Caco-2 (cell line): ENCODE measurements around the gene RECK. TPM values are rescaled to one million over a fixed set of nuclear protein-coding genes. Genes with fewer than 3 reads are reported as not detected.
"Not testable (repeated sequence)": the region's sequence is repeated elsewhere in the genome, so short reads cannot be mapped to it uniquely, and the experiment has no call there.

Experiments used
- BruUV-seq: library from RNA; stranded (reverse); fragments of 400-500 nt; replicated peaks from 2 replicates; lab custom pipeline; 2021; lab: Mats Ljungman, UMichigan
- CTCF ChIA-PET: fragments of 300-600 bp; sonication (Branson Sonifier 250); formaldehyde crosslinking; loops from one replicate; lab custom pipeline; 2022; ENCODE audit warnings: antibody characterized with exemption; lab: Charles Lee
- POLR2A ChIA-PET: fragments of 300-600 bp; sonication (Branson Sonifier 250); formaldehyde crosslinking; loops from one replicate; lab custom pipeline; 2022; ENCODE audit warnings: antibody characterized with exemption; lab: Charles Lee
- DNase-seq, 2 experiments: peaks; one replicate each; pipeline versions ENCODE4 v3.0.0 to v3.0.0-alpha.2; 2020 to 2022
- H3K27me3 ChIP-seq: replicated peaks from 2 replicates; pipeline ENCODE4 v1.6.0; 2011; ENCODE audit warnings: low read length; ENCODE audit not compliant: control insufficient read depth, insufficient read depth
- H3K36me3 ChIP-seq: 2 replicates; pipeline ENCODE4 v1.5.1; 2011; ENCODE audit warnings: low read length; ENCODE audit not compliant: control insufficient read depth, insufficient read depth
- H3K4me1 ChIP-seq: fragments of 250-450 bp; sonication (Bioruptor Pico); 2 replicates; pipeline ENCODE4 v1.5.1; 2020; ENCODE audit warnings: mild to moderate bottlenecking
- H3K4me3 ChIP-seq: 2 replicates; pipeline ENCODE4 v1.5.1; 2011; ENCODE audit warnings: low read depth, mild to moderate bottlenecking, control low read depth, low read length
- H3K9me3 ChIP-seq: fragments of 250-450 bp; sonication (Bioruptor Pico); 2 replicates; pipeline ENCODE4 v1.5.1; 2020; ENCODE audit warnings: mild to moderate bottlenecking, moderate library complexity
- H3K27ac Mint-ChIP-seq: one replicate; pipeline ENCODE4 v1.8.0; 2022; ENCODE audit warnings: mixed read lengths; ENCODE audit not compliant: unreplicated experiment
- H3K27me3 Mint-ChIP-seq: one replicate; pipeline ENCODE4 v1.8.0; 2022; ENCODE audit warnings: mixed read lengths; ENCODE audit not compliant: insufficient read depth, unreplicated experiment
- H3K36me3 Mint-ChIP-seq: one replicate; pipeline ENCODE4 v1.8.0; 2022; ENCODE audit warnings: mild to moderate bottlenecking, mixed read lengths; ENCODE audit not compliant: insufficient read depth, unreplicated experiment
- H3K4me1 Mint-ChIP-seq: one replicate; pipeline ENCODE4 v1.8.0; 2022; ENCODE audit warnings: low read depth, mixed read lengths; ENCODE audit not compliant: unreplicated experiment
- H3K4me3 Mint-ChIP-seq: one replicate; pipeline ENCODE4 v1.8.0; 2022; ENCODE audit warnings: mild to moderate bottlenecking, moderate library complexity, mixed read lengths; ENCODE audit not compliant: unreplicated experiment
- H3K9me3 Mint-ChIP-seq: one replicate; pipeline ENCODE4 v1.8.0; 2022; ENCODE audit warnings: mixed read lengths; ENCODE audit not compliant: unreplicated experiment
- CTCF ChIP-seq, 2 experiments: fragments of 200-600 bp in 1 of 2; IDR thresholded peaks; 1 replicate in 1 of 2; 2 replicates in 1 of 2; pipeline versions ENCODE4 v1.5.1 to v1.8.0; 2011 to 2022; ENCODE audit warnings: antibody characterized with exemption in 1 of 2, control low read depth in 1 of 2, inconsistent platforms in 1 of 2, low read depth in 1 of 2, low read length in 1 of 2, mild to moderate bottlenecking in 1 of 2, moderate library complexity in 1 of 2; ENCODE audit not compliant: insufficient read depth in 1 of 2, severe bottlenecking in 1 of 2, unreplicated experiment in 1 of 2
- intact Hi-C: fragments of 100-400 bp; cut with micrococcal nuclease; formaldehyde crosslinking; loops from one replicate; pipeline ENCODE4 v1.10.0; 2022; ENCODE audit not compliant: unreplicated experiment
- total RNA-seq: library from RNA; stranded (reverse); gene quantifications from 2 replicates; pipeline ENCODE4 v1.2.3, GENCODE V29; 2022

The RECK gene
- total RNA-seq, 1 experiment from 2014 or later = 1.8 TPM

GRCh38 chr9:36156116-36156515 lies 119.4 kb downstream of the RECK start:
- no peaks in the 10 kb centered on the region for H3K4me1 ChIP-seq
- Mint-ChIP-seq H3K27ac (no peak overlapping the region), H3K4me1 (no peaks in the 10 kb centered on the region), H3K36me3 (no peaks in the 10 kb centered on the region), H3K9me3 (no peaks in the 10 kb centered on the region), H3K27me3 (peaks cover 3% of the 10 kb centered on the region), H3K4me3 (no peak overlapping the region)
- POLR2A ChIA-PET = no interaction called here
- no peaks in the 10 kb centered on the region for H3K36me3 ChIP-seq
- TF ChIP-seq CTCF (IDR thresholded peaks at IDR 0.05; ENCODE audit: insufficient read depth in 1 of 2, low read depth in 1 of 2, low read length in 1 of 2, severe bottlenecking in 1 of 2, unreplicated experiment in 1 of 2) = no peak
- no peak for DNase-seq
- BruUV-seq = no TSS peak
- no peaks in the 10 kb centered on the region for H3K27me3 ChIP-seq
- intact Hi-C loops = no loop called here
- CTCF ChIA-PET = no interaction called here
- no peak overlapping the region for H3K4me3 ChIP-seq
- H3K9me3 ChIP-seq = no peaks in the 10 kb centered on the region

- H3K27me3 ChIP-seq = no peaks in the 10 kb centered on the region
- peaks cover 4% of the 10 kb centered on the region for H3K4me1 ChIP-seq
- no peaks in the 10 kb centered on the region for H3K9me3 Mint-ChIP-seq
- intact Hi-C loops = no loop called here
- H3K27ac Mint-ChIP-seq = no peak overlapping the region
- CTCF ChIA-PET = no interaction called here
- no peaks in the 10 kb centered on the region for H3K4me1 Mint-ChIP-seq
- no peaks in the 10 kb centered on the region for H3K36me3 ChIP-seq
- no peak overlapping the region for H3K4me3 Mint-ChIP-seq
- DNase-seq = no peak
- POLR2A ChIA-PET = no interaction called here
- no peak overlapping the region for H3K4me3 ChIP-seq
- TF ChIP-seq CTCF (IDR thresholded peaks at IDR 0.05; ENCODE audit: insufficient read depth in 1 of 2, low read depth in 1 of 2, low read length in 1 of 2, severe bottlenecking in 1 of 2, unreplicated experiment in 1 of 2) = no peak
- no peaks in the 10 kb centered on the region for H3K9me3 ChIP-seq
- no peaks in the 10 kb centered on the region for H3K36me3 Mint-ChIP-seq
- peaks cover 3% of the 10 kb centered on the region for H3K27me3 Mint-ChIP-seq
- BruUV-seq = no TSS peak
These were observed 121.4 kb downstream of the RECK start for GRCh38 chr9:36158122-36158521.

GRCh38 chr9:36158917-36159316 lies 122.2 kb downstream of the RECK start:
- CTCF ChIA-PET = no interaction called here
- no peaks in the 10 kb centered on the region for H3K36me3 ChIP-seq
- no peak overlapping the region for H3K27ac Mint-ChIP-seq
- H3K4me3 Mint-ChIP-seq = no peak overlapping the region
- BruUV-seq = no TSS peak
- no peaks in the 10 kb centered on the region for H3K9me3 Mint-ChIP-seq
- H3K36me3 Mint-ChIP-seq = no peaks in the 10 kb centered on the region
- H3K4me3 ChIP-seq = no peak overlapping the region
- POLR2A ChIA-PET = no interaction called here
- peaks cover 3% of the 10 kb centered on the region for H3K27me3 Mint-ChIP-seq
- no peak for DNase-seq
- no peaks in the 10 kb centered on the region for H3K4me1 Mint-ChIP-seq
- H3K27me3 ChIP-seq = no peaks in the 10 kb centered on the region
- intact Hi-C loops = no loop called here
- no peaks in the 10 kb centered on the region for H3K9me3 ChIP-seq
- H3K4me1 ChIP-seq = peaks cover 8% of the 10 kb centered on the region
- no peak for TF ChIP-seq CTCF (IDR thresholded peaks at IDR 0.05; ENCODE audit: insufficient read depth in 1 of 2, low read depth in 1 of 2, low read length in 1 of 2, severe bottlenecking in 1 of 2, unreplicated experiment in 1 of 2)

- CTCF ChIA-PET, H3K4me3 Mint-ChIP-seq, H3K4me1 ChIP-seq, H3K9me3 ChIP-seq, H3K4me3 ChIP-seq, POLR2A ChIA-PET, intact Hi-C loops, H3K27ac Mint-ChIP-seq, H3K27me3 Mint-ChIP-seq, H3K36me3 Mint-ChIP-seq, H3K4me1 Mint-ChIP-seq, H3K9me3 Mint-ChIP-seq, H3K27me3 ChIP-seq, H3K36me3 ChIP-seq, DNase-seq, BruUV-seq: not testable (repeated sequence)
These were observed 122.8 kb downstream of the RECK start for GRCh38 chr9:36159509-36159908.

GRCh38 chr9:36160126-36160525 lies 123.4 kb downstream of the RECK start:
- H3K36me3 Mint-ChIP-seq, H3K27ac Mint-ChIP-seq, POLR2A ChIA-PET, H3K4me3 Mint-ChIP-seq, H3K36me3 ChIP-seq, H3K27me3 ChIP-seq, H3K9me3 Mint-ChIP-seq, H3K9me3 ChIP-seq, H3K4me1 ChIP-seq, DNase-seq, CTCF ChIA-PET, intact Hi-C loops, BruUV-seq, H3K27me3 Mint-ChIP-seq, H3K4me3 ChIP-seq, H3K4me1 Mint-ChIP-seq: not testable (repeated sequence)
